Jurkat, Clone E6-1 (cell line): ENCODE results near the gene SNED1.

Experiments used
- DNase-seq: peaks from one replicate; pipeline ENCODE4 v3.0.0-alpha.2; 2011; ENCODE audit warnings: low read depth, low spot score
- H3K4me3 ChIP-seq: 2 replicates; pipeline ENCODE4 v1.5.1; 2011; ENCODE audit warnings: mild to moderate bottlenecking, low read length, control low read depth, moderate library complexity

Gene SNED1

DNA sequence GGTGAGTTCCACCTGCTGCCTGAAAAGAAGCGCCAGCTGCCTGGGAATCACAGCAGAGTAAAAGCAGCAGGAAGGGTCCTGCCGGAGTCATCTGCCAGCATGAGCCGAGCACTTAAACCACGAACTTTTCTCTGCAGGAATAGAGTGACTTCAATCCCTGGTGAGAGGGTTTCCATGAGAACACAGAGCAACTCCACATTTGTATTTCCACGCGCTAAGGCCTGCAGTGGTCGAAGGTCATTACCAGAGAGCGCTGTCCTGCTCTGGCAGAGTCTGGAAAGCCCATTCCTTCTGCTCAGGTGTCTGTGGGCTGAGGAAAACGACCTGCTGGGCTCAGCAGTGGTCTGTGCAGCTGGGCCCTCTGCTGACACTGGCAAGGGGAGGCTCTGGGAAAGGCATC is 144.2 kb downstream of the SNED1 start:
- DNase-seq, result no peak
- H3K4me3 ChIP-seq, result no peak overlapping the region
